Caco-2 (cell line): ENCODE results near the gene SPRR1A. TPM values are rescaled to one million over a fixed set of nuclear protein-coding genes. Genes with fewer than 3 reads are reported as not detected.

Source experiments
- BruUV-seq: library from RNA; stranded (reverse); fragments of 400-500 nt; replicated peaks from 2 replicates; lab custom pipeline; 2021; lab: Mats Ljungman, UMichigan
- CTCF ChIA-PET: fragments of 300-600 bp; sonication (Branson Sonifier 250); formaldehyde crosslinking; loops from one replicate; lab custom pipeline; 2022; ENCODE audit warnings: antibody characterized with exemption; lab: Charles Lee
- POLR2A ChIA-PET: fragments of 300-600 bp; sonication (Branson Sonifier 250); formaldehyde crosslinking; loops from one replicate; lab custom pipeline; 2022; ENCODE audit warnings: antibody characterized with exemption; lab: Charles Lee
- DNase-seq, 2 experiments: peaks; one replicate each; pipeline versions ENCODE4 v3.0.0 to v3.0.0-alpha.2; 2020 to 2022
- H3K27me3 ChIP-seq: replicated peaks from 2 replicates; pipeline ENCODE4 v1.6.0; 2011; ENCODE audit warnings: low read length; ENCODE audit not compliant: control insufficient read depth, insufficient read depth
- H3K36me3 ChIP-seq: 2 replicates; pipeline ENCODE4 v1.5.1; 2011; ENCODE audit warnings: low read length; ENCODE audit not compliant: control insufficient read depth, insufficient read depth
- H3K4me1 ChIP-seq: fragments of 250-450 bp; sonication (Bioruptor Pico); 2 replicates; pipeline ENCODE4 v1.5.1; 2020; ENCODE audit warnings: mild to moderate bottlenecking
- H3K4me3 ChIP-seq: 2 replicates; pipeline ENCODE4 v1.5.1; 2011; ENCODE audit warnings: low read depth, mild to moderate bottlenecking, control low read depth, low read length
- H3K9me3 ChIP-seq: fragments of 250-450 bp; sonication (Bioruptor Pico); 2 replicates; pipeline ENCODE4 v1.5.1; 2020; ENCODE audit warnings: mild to moderate bottlenecking, moderate library complexity
- H3K27ac Mint-ChIP-seq: one replicate; pipeline ENCODE4 v1.8.0; 2022; ENCODE audit warnings: mixed read lengths; ENCODE audit not compliant: unreplicated experiment
- H3K27me3 Mint-ChIP-seq: one replicate; pipeline ENCODE4 v1.8.0; 2022; ENCODE audit warnings: mixed read lengths; ENCODE audit not compliant: insufficient read depth, unreplicated experiment
- H3K36me3 Mint-ChIP-seq: one replicate; pipeline ENCODE4 v1.8.0; 2022; ENCODE audit warnings: mild to moderate bottlenecking, mixed read lengths; ENCODE audit not compliant: insufficient read depth, unreplicated experiment
- H3K4me1 Mint-ChIP-seq: one replicate; pipeline ENCODE4 v1.8.0; 2022; ENCODE audit warnings: low read depth, mixed read lengths; ENCODE audit not compliant: unreplicated experiment
- H3K4me3 Mint-ChIP-seq: one replicate; pipeline ENCODE4 v1.8.0; 2022; ENCODE audit warnings: mild to moderate bottlenecking, moderate library complexity, mixed read lengths; ENCODE audit not compliant: unreplicated experiment
- H3K9me3 Mint-ChIP-seq: one replicate; pipeline ENCODE4 v1.8.0; 2022; ENCODE audit warnings: mixed read lengths; ENCODE audit not compliant: unreplicated experiment
- CTCF ChIP-seq, 2 experiments: fragments of 200-600 bp in 1 of 2; IDR thresholded peaks; 1 replicate in 1 of 2; 2 replicates in 1 of 2; pipeline versions ENCODE4 v1.5.1 to v1.8.0; 2011 to 2022; ENCODE audit warnings: antibody characterized with exemption in 1 of 2, control low read depth in 1 of 2, inconsistent platforms in 1 of 2, low read depth in 1 of 2, low read length in 1 of 2, mild to moderate bottlenecking in 1 of 2, moderate library complexity in 1 of 2; ENCODE audit not compliant: insufficient read depth in 1 of 2, severe bottlenecking in 1 of 2, unreplicated experiment in 1 of 2
- intact Hi-C: fragments of 100-400 bp; cut with micrococcal nuclease; formaldehyde crosslinking; loops from one replicate; pipeline ENCODE4 v1.10.0; 2022; ENCODE audit not compliant: unreplicated experiment
- total RNA-seq: library from RNA; stranded (reverse); gene quantifications from 2 replicates; pipeline ENCODE4 v1.2.3, GENCODE V29; 2022

Gene SPRR1A
- total RNA-seq, 1 experiment from 2014 or later, result not detected

DNA sequence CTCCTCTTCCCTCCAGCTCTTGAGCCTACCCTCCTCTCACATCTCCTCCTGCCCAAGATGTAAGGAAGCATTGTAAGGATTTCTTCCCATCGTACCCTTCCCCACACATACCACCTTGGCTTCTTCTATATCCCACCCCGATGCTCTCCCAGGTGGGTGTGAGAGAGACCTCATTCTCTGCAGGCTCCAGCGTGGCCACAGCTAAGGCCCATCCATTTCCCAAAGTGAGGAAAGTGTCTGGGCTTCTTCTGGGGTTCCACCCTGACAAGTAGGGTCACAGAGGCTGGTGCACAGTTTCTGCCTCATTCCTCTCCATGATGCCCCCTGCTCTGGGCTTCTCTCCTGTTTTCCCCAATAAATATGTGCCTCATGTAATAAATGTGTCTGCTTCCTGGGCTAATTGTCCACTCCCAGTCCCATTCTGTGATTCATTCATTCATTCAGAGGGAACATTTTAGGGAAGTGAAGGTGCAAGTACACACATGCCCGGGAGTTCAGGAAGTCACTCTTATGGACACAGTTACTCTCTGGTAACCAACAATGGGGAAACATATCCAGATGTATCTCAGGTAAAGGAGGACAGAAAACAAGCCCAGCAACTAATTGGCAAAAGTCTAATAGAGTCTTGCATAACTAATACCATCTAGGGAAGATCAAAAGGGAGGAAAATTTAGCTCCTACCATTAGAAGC is 11.5 kb upstream of the SPRR1A start:
- CTCF ChIA-PET, result interaction anchor here (1.2 kb wide), 1 partner anchor 220 kb away, joined by 3 read pairs; no protein-coding TSS in a partner anchor
- no peak for TF ChIP-seq CTCF (IDR thresholded peaks at IDR 0.05; ENCODE audit: insufficient read depth in 1 of 2, low read depth in 1 of 2, low read length in 1 of 2, severe bottlenecking in 1 of 2, unreplicated experiment in 1 of 2)
- no peak for DNase-seq
- intact Hi-C loops, result no loop called here
- H3K36me3 ChIP-seq, result no peaks in the 10 kb centered on the region
- BruUV-seq, result no TSS peak
- no peaks in the 10 kb centered on the region for H3K4me1 Mint-ChIP-seq
- H3K9me3 ChIP-seq, result no peaks in the 10 kb centered on the region
- H3K9me3 Mint-ChIP-seq, result no peaks in the 10 kb centered on the region
- H3K27me3 ChIP-seq, result no peaks in the 10 kb centered on the region; the same call in 1 of the 2 replicates
- H3K27me3 Mint-ChIP-seq, result peaks cover 8% of the 10 kb centered on the region
- H3K27ac Mint-ChIP-seq, result no peak overlapping the region
- H3K4me1 ChIP-seq, result no peaks in the 10 kb centered on the region
- no peaks in the 10 kb centered on the region for H3K36me3 Mint-ChIP-seq
- POLR2A ChIA-PET, result no interaction called here
- no peak overlapping the region for H3K4me3 ChIP-seq
- no peak overlapping the region for H3K4me3 Mint-ChIP-seq

DNA sequence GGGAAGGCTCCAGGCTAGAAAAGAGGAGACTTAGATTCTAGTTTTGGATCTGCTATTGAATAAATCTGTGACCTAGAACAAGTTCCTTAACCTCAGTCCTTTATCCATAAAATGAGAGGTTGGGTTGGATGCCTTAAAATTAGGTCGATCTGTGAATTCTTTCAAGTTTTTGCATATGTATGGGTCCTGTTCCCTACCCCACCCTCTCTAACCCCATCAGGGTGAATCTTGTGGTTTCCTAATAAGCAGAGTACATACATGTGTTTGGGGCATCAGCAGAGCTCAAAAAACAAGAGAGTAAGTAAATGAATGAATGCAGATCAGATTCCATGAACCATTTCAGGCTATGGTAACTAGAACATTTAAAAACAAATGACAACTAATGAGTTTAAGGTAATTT is 7.2 kb upstream of the SPRR1A start:
- no peaks in the 10 kb centered on the region for H3K9me3 Mint-ChIP-seq
- H3K27me3 Mint-ChIP-seq, result peaks cover 15% of the 10 kb centered on the region
- H3K27ac Mint-ChIP-seq, result no peak overlapping the region
- no peaks in the 10 kb centered on the region for H3K9me3 ChIP-seq
- ChIA-PET POLR2A (no interaction called here), CTCF (no interaction called here)
- no peak overlapping the region for H3K4me3 ChIP-seq
- no peak overlapping the region for H3K4me3 Mint-ChIP-seq
- no peaks in the 10 kb centered on the region for H3K4me1 ChIP-seq
- H3K27me3 ChIP-seq, result no peaks in the 10 kb centered on the region
- H3K36me3 Mint-ChIP-seq, result no peaks in the 10 kb centered on the region
- no peaks in the 10 kb centered on the region for H3K36me3 ChIP-seq
- TF ChIP-seq CTCF (IDR thresholded peaks at IDR 0.05; ENCODE audit: insufficient read depth in 1 of 2, low read depth in 1 of 2, low read length in 1 of 2, severe bottlenecking in 1 of 2, unreplicated experiment in 1 of 2), result no peak
- intact Hi-C loops, result no loop called here
- no peaks in the 10 kb centered on the region for H3K4me1 Mint-ChIP-seq
- DNase-seq, result no peak
- no TSS peak for BruUV-seq

GRCh38 chr1:152977614-152978013 is 6.3 kb upstream of the SPRR1A start:
- no peak overlapping the region for H3K4me3 ChIP-seq
- no peak overlapping the region for H3K4me3 Mint-ChIP-seq
- peaks cover 18% of the 10 kb centered on the region for H3K27me3 Mint-ChIP-seq
- H3K36me3 ChIP-seq, result no peaks in the 10 kb centered on the region
- CTCF ChIA-PET, result no interaction called here
- no peaks in the 10 kb centered on the region for H3K9me3 Mint-ChIP-seq
- TF ChIP-seq CTCF (IDR thresholded peaks at IDR 0.05; ENCODE audit: insufficient read depth in 1 of 2, low read depth in 1 of 2, low read length in 1 of 2, severe bottlenecking in 1 of 2, unreplicated experiment in 1 of 2), result no peak
- H3K4me1 Mint-ChIP-seq, result no peaks in the 10 kb centered on the region
- intact Hi-C loops, result no loop called here
- no peaks in the 10 kb centered on the region for H3K36me3 Mint-ChIP-seq
- H3K27ac Mint-ChIP-seq, result no peak overlapping the region
- H3K4me1 ChIP-seq, result no peaks in the 10 kb centered on the region
- peaks cover 2% of the 10 kb centered on the region; the same call in 1 of the 2 replicates for H3K27me3 ChIP-seq
- no peaks in the 10 kb centered on the region for H3K9me3 ChIP-seq
- no peak for DNase-seq
- POLR2A ChIA-PET, result no interaction called here
- no TSS peak for BruUV-seq
